GM19328 (cell line): ENCODE measurements around the gene ZNF264.
"Not testable (repeated sequence)": the region's sequence is repeated elsewhere in the genome, so short reads cannot be mapped to it uniquely, and the experiment has no call there.

ENCODE experiments used
- ATAC-seq: cut with Tn5 transposase; IDR thresholded peaks from one replicate; pipeline ENCODE4 v1.9.1; 2021; ENCODE audit warnings: mild to moderate bottlenecking, moderate library complexity; ENCODE audit not compliant: unreplicated experiment

The ZNF264 gene

GRCh38 chr19:57244513-57244912 lies 53.2 kb downstream of the ZNF264 start:
- no peak for ATAC-seq

DNA sequence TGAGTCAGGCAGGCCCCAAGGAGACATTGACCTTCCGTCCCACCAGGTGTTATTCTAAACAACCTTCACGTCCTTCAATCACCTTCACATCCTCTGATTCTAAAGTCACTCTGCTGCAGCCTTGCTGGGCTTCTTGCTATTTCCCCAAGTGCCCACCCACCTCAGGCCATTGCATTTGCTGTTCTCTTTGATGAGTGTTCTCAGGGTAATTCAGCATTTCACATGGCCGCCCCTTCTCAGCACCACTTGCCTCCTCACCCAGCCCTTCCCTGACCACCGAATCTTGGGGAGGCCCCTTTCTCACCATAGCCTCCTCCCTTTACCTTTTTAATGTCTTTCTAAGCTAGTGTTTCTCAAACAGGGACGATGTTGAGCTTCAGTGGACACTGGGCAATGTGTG lies 53.8 kb downstream of the ZNF264 start:
- ATAC-seq: no peak

GRCh38 chr19:57245959-57246358 lies 54.7 kb downstream of the ZNF264 start:
- ATAC-seq: no peak

DNA sequence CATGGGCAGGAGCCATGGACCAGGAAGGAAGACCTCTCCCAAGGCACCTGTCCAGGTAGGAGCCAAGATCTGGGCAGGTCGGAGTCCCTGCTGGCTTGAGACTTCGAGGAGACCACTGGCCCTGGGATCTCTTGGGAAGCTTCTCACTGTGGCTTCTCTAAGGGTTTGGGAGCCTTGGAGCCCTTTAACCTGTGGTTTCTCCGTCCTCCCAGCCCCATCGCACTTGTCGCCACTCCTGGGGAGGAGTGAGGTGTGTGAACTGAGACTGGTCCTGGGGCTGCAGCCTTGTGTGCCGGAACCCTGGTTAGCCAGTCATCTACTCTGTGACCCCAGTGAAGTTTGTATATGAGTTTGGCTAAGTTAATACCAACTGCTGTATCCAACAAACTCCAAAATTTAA lies 57.3 kb downstream of the ZNF264 start:
- no peak for ATAC-seq

DNA sequence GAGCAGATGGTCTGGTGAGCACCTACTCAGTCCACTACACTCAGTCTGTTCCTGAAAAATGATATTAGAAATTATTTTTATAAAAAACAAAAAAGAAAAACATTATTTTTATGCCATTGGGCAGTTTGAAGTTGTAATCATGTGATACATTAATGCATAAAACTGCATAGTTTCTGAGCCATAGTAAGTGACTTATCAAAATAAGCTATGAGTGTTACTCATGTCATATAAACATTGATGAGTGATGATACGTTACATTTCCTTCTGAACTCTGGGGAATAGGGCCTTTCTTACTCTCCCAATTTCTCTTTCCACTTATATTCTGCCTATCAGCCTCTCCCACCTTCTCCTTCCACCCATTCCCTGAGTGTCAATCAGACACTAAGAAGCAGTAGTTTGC lies 58.0 kb downstream of the ZNF264 start:
- no peak for ATAC-seq

GRCh38 chr19:57253767-57254166 lies 62.5 kb downstream of the ZNF264 start:
- not testable (repeated sequence) for ATAC-seq

DNA sequence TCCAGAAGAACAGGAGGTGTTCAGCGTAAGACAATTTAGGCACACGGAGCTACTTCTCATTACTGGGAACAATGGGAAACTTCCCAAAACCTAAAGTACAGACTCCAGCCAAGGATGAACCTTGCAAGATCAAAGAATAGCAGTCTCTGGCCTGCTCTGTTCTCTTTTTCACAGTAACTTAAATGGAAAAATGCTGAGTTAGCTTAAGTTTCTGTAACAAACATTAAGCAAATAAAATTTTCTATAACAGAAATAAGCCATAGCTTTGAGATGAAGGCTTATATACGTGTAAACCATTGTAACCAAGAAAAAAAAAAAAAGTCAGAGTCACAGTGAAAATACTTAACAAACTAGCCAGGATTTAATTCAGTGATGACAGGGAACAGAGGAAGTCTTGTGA lies 70.7 kb downstream of the ZNF264 start:
- no peak for ATAC-seq

GRCh38 chr19:57263244-57263741 lies 72.0 kb downstream of the ZNF264 start:
- no peak for ATAC-seq

- ATAC-seq: no peak
Measured at GRCh38 chr19:57267291-57267690, 76.0 kb downstream of the ZNF264 start.

DNA sequence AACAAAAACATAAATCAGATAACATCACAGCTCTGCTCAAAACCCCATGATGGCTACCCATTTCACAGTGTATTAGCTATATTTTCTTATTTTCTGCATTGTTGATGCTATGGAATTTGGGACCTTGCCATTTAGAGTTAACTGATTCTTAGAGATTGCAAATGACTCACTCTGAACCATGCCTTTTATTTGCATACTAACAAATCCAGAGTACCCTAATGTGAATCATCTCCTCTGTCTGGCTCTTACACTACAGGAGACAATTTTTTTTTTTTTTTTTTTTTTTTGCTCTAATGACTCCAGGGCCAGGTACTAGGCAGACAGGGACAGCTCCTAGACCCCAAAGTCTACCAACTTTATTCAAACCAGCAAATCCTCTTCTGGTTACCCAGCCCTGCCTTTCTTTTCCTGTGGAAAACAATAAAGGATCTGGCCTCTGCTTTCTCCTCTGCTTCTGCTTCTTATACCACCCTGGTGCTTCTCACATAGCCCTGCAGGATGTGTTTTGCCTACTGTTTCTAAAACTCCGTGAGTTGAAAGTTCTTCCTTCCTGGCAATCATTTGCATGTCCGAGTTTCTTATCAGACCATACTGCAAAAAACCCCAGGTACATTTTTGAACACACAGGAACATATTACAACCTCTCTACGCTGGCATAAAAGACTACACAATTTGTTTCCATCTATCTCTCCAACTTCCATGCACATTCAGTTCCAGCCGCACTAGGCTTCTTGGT lies 78.4 kb downstream of the ZNF264 start:
- ATAC-seq: no peak

DNA sequence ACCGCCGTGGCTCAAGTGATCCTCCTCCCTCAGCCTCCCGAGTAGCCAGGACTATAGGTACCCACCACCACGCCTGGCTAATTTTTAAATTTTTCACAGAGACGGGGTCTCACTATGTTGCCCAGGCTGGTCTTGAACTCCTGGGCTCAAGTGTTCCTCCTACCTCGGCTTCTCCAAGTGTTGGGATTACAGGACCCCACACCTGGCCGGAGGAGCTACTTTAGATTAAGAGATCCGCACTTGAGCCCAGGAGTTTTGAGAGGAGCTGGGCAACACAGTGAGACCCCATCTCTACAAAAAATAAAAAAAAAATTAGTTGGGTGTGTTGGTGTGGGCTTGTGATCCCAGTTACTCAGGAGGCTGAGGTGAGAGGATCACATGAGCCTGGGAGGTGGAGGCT lies 80.0 kb downstream of the ZNF264 start:
- ATAC-seq: no peak
